A673 (cell line): ENCODE data around the gene MYO1E.

Experiments
- CTCF ChIP-seq: fragments of 300-800, 200-600 bp; sonication (generic); conservative IDR thresholded peaks from 2 replicates; pipeline ENCODE4 v1.5.1; 2017; ENCODE audit warnings: low read depth, mild to moderate bottlenecking, antibody characterized with exemption, low read length, moderate library complexity, mixed read lengths
- EZH2 ChIP-seq: fragments of 200-600 bp; sonication (generic); IDR thresholded peaks from 2 replicates; pipeline ENCODE4 v1.6.1; 2017; ENCODE audit warnings: borderline replicate concordance, low read depth, mild to moderate bottlenecking, mixed read lengths, antibody characterized with exemption, low read length; ENCODE audit not compliant: poor library complexity, severe bottlenecking

GRCh38 chr15:59354417-59355031, 18.1 kb downstream of the MYO1E start:
- no peak for TF ChIP-seq CTCF
- no peak for TF ChIP-seq EZH2
